GM12801 (cell line): ENCODE results near the gene RIMKLA.

Source experiments
- TF ChIP-seq, protein P1 (sequence below): IDR thresholded peaks from one replicate; pipeline ENCODE4 v1.5.1; 2011; ENCODE audit warnings: control low read depth; ENCODE audit not compliant: insufficient read length; ENCODE audit errors: extremely low read depth

The RIMKLA gene

DNA sequence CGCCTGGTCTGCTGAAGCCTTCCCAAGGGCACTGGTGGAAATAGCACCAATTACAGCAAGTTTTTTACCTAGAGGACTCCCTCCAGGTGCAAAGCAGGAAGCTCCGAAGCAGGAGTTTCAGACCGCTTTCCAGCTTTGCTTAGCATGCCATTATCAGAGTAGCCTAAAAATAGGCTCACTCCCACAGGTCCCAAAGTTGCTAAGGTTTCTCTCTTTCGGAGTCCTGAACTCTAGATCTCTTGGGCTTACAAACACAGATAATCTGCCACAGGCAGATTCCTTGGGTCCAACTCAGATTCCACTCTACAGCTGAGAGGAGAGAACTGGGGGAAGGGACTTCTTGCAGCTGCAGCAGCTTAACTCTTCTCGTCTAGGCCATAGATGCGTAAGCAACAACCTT, 52.8 kb downstream of the RIMKLA start:
- TF ChIP-seq, protein P1, sequence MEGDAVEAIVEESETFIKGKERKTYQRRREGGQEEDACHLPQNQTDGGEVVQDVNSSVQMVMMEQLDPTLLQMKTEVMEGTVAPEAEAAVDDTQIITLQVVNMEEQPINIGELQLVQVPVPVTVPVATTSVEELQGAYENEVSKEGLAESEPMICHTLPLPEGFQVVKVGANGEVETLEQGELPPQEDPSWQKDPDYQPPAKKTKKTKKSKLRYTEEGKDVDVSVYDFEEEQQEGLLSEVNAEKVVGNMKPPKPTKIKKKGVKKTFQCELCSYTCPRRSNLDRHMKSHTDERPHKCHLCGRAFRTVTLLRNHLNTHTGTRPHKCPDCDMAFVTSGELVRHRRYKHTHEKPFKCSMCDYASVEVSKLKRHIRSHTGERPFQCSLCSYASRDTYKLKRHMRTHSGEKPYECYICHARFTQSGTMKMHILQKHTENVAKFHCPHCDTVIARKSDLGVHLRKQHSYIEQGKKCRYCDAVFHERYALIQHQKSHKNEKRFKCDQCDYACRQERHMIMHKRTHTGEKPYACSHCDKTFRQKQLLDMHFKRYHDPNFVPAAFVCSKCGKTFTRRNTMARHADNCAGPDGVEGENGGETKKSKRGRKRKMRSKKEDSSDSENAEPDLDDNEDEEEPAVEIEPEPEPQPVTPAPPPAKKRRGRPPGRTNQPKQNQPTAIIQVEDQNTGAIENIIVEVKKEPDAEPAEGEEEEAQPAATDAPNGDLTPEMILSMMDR = no peak

DNA sequence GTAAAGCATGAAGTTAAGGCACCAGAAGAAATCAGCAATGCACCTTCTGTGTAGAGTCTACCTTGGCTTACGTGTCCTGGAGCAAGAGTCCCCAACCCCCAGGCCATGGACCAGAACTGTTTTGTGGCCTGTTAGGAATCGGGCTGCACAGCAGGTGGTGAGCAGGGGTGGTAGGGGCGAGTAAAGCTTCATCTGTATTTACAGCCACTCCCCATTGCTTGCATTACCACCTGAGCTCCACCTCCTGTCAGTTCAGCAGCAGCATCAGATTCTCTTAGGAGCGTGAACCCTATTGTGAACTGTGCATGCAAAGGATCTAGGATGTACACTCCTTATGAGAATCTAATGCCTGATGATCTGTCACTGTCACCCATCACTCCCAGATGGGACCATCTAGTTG, 53.7 kb downstream of the RIMKLA start:
- TF ChIP-seq, protein P1 = no peak

DNA sequence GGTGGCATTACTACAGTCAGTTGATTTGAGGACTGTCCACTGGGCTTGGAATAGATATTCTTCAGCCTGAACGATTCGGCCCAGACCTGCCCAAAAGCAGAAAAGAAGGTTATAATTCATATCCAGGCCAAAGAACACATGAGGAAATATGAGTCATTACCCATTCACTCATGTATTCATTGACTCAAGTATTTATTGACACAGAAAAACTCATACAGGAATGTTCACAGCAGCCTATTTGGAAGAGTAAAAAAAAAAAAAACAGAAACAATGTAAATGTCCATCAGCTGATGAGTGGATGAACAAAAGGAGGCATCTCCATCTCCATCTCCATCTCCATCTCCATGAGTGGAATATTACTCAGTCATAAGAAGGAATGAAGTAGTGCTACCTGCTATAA, 59.3 kb downstream of the RIMKLA start:
- TF ChIP-seq, protein P1 = no peak

DNA sequence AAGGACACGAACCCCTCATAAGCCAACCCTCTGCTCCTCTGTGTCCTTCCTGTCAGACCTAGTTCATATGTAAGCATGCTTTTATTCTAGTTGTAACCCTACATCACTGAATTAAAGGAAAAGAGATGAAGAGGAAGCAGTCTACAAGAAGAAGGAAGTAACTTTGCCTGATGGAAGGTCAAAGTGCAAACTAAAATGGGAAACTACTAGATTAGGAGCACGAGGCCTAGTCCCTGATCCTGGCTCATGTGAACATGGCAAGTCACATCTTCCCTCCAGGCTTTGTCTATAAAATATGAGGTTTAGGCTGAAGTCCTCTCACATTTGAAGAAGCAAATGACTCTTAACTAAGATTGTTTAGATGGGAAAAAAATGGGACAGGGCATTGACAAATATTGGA, 62.1 kb downstream of the RIMKLA start:
- TF ChIP-seq, protein P1 = no peak

DNA sequence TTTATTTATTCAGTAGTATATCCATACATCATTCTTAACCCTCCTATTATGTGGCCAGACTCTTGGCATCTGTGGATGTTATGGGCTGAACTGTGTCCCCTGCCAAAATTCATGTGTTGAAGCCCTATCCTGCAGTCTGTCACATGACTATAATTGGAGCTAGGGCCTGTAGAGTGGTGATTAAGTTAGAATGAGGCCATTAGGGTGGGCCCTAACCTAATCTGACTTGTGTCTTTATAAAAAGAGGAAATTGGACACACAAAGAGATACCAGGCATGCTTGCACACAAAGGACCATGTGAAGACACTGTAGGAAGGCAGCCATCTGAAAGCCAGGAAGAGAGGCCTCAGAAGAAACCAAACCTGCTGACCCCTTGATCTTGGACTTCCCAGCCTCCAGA, 68.7 kb downstream of the RIMKLA start:
- TF ChIP-seq, protein P1 = no peak

DNA sequence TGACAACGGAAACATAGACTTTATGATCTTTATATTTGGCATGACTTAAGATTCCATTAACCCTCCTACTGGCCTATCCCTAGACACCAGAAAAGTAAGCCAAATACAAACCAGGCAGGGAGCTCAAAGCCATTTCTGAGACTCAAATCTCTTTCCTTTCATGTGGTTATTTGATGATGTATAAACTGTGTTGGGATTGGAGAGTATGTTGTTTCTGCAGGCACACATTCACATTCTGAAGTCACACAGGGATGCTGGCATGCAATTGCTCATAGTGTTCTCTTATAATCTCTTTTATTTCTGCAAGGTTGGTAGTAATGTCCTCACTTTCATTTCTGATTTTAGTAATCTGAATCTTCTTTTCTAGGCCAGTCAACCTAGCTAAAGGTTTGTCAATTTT, 69.5 kb downstream of the RIMKLA start:
- TF ChIP-seq, protein P1 = no peak

DNA sequence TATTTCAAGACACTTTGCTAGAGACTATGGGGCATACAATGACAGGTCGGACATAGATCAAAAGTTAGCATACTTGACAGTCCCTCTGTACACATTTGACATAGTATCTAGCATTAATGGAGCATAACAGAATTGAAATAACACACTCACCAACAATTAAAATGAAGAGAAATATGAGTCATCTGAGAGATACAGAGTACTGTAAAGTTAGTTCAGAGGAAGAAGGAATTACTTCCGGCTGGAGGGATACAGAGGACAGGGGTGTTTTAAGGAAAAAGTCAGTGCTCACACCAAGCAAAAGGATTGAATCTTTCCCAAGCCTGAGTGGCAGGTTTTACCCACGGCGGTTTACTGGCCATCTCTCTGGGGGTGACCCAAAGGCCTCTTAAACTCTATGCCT, 72.8 kb downstream of the RIMKLA start:
- TF ChIP-seq, protein P1 = no peak

DNA sequence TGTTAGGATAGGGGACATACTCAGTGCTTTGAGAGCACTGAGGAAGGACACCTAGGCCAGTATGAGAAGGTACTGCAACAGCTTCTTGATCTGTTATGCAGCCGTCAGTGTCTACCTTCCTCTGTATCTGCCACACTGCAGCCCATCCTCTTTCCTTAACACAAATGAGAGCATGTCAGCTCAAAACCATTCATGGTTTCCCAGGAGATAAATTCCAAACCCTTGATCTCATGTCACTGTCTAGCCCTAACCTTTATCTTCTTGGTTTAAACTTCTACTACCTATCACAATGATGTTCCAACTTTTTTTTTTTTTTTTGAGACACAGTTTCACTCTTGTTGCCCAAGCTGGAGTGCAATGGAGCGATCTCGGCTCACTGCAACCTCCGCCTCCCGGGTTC, 73.8 kb downstream of the RIMKLA start:
- TF ChIP-seq, protein P1 = no peak
